ENCODE data around the gene VSTM2L. TPM values are rescaled to one million over a fixed set of nuclear protein-coding genes. Genes with fewer than 3 reads are reported as not detected.

VSTM2L gene
- total and polyA plus RNA-seq, 2 of the 13 experiments (the other 11 are each of a cell fraction or from before 2014, with no cell fraction given) = not detected

DNA sequence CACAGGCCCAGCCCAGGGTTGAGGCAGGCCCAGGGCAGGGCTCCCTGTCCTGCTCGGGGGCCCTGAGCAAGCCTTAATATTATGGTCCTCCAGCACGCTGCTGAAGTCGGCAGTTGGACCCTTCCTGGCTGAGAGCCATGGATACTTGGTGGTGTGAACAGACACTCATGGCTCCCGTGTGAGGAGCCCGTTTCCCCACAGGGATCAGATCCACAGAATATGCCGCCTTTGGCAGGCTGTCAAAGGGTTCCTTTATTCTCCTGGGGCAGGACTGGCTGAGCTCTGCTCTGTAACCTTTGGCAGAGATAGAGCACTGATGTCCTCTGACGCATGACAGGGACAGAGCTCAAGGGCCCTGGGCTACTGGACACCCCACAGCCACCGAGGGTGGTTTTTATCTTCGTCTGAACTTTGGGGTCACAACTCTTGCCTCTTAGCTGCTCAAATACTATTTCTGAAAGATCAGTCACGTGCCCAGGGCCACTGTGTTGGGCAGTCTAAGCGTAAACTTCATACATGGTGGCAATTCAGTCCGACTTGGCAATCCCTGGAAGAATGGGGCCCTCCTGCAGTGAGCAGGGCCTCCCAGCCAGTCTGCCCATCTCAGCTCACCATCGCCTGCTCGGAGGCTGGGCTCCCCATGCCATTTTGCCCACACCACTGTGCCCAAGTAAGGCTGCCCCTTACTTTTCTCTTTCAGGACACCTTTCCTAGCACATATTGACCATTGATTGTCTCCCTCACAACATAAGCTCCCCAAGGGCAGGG lies 81.3 kb downstream of the VSTM2L start (continued):
- TF ChIP-seq THAP7 (CRISPR knock-in tag; IDR thresholded peaks at IDR 0.05) (peak; percentile 46; the same call in 1 of the 2 replicates), ZNF878 (CRISPR knock-in tag; IDR thresholded peaks at IDR 0.05) (no peak), ZNF468 (CRISPR knock-in tag; IDR thresholded peaks at IDR 0.05) (no peak), NR2F1 (CRISPR knock-in tag; IDR thresholded peaks at IDR 0.05) (0 out of 4 replicates have a peak, but pooled peaks of 1 of the 2 experiments have one; percentile 28), ZNF616 (CRISPR knock-in tag; IDR thresholded peaks at IDR 0.05; ENCODE audit: low read depth) (0 out of 2 replicates have a peak, but pooled peaks have one; percentile 55), KDM2A (CRISPR knock-in tag; IDR thresholded peaks at IDR 0.05; ENCODE audit: borderline replicate concordance, low read depth) (no peak; the same call in 1 of the 2 replicates), CTCF (CRISPR knock-in tag; IDR thresholded peaks at IDR 0.05) (no peak), ZBTB33 (CRISPR knock-in tag; IDR thresholded peaks at IDR 0.05) (0 out of 2 replicates have a peak, but pooled peaks have one; percentile 20), DPF2 (CRISPR knock-in tag; IDR thresholded peaks at IDR 0.05; ENCODE audit: borderline replicate concordance, low read depth) (no peak; the same call in 1 of the 2 replicates), BATF2 (CRISPR knock-in tag; IDR thresholded peaks at IDR 0.05) (no peak), SRSF4 (IDR thresholded peaks at IDR 0.05; ENCODE audit: low read depth, low read length, poor library complexity, severe bottlenecking) (no peak), MEIS2 (CRISPR knock-in tag; IDR thresholded peaks at IDR 0.05) (peak; percentile 95), SMYD3 (CRISPR knock-in tag; IDR thresholded peaks at IDR 0.05) (no peak; the same call in 1 of the 2 replicates)
- TF ChIP-seq, protein P1, sequence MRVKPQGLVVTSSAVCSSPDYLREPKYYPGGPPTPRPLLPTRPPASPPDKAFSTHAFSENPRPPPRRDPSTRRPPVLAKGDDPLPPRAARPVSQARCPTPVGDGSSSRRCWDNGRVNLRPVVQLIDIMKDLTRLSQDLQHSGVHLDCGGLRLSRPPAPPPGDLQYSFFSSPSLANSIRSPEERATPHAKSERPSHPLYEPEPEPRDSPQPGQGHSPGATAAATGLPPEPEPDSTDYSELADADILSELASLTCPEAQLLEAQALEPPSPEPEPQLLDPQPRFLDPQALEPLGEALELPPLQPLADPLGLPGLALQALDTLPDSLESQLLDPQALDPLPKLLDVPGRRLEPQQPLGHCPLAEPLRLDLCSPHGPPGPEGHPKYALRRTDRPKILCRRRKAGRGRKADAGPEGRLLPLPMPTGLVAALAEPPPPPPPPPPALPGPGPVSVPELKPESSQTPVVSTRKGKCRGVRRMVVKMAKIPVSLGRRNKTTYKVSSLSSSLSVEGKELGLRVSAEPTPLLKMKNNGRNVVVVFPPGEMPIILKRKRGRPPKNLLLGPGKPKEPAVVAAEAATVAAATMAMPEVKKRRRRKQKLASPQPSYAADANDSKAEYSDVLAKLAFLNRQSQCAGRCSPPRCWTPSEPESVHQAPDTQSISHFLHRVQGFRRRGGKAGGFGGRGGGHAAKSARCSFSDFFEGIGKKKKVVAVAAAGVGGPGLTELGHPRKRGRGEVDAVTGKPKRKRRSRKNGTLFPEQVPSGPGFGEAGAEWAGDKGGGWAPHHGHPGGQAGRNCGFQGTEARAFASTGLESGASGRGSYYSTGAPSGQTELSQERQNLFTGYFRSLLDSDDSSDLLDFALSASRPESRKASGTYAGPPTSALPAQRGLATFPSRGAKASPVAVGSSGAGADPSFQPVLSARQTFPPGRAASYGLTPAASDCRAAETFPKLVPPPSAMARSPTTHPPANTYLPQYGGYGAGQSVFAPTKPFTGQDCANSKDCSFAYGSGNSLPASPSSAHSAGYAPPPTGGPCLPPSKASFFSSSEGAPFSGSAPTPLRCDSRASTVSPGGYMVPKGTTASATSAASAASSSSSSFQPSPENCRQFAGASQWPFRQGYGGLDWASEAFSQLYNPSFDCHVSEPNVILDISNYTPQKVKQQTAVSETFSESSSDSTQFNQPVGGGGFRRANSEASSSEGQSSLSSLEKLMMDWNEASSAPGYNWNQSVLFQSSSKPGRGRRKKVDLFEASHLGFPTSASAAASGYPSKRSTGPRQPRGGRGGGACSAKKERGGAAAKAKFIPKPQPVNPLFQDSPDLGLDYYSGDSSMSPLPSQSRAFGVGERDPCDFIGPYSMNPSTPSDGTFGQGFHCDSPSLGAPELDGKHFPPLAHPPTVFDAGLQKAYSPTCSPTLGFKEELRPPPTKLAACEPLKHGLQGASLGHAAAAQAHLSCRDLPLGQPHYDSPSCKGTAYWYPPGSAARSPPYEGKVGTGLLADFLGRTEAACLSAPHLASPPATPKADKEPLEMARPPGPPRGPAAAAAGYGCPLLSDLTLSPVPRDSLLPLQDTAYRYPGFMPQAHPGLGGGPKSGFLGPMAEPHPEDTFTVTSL (CRISPR knock-in tag; IDR thresholded peaks at IDR 0.05; ENCODE audit: borderline replicate concordance) = peak; percentile 47; the same call in 1 of the 2 replicates
- TF ChIP-seq, protein P2, sequence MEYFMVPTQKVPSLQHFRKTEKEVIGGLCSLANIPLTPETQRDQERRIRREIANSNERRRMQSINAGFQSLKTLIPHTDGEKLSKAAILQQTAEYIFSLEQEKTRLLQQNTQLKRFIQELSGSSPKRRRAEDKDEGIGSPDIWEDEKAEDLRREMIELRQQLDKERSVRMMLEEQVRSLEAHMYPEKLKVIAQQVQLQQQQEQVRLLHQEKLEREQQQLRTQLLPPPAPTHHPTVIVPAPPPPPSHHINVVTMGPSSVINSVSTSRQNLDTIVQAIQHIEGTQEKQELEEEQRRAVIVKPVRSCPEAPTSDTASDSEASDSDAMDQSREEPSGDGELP (IDR thresholded peaks at IDR 0.05; ENCODE audit: borderline replicate concordance, low read depth) = no peak

All from HepG2 (cell line).